Panc1 (cell line): ENCODE data around the gene CD2BP2. TPM values are rescaled to one million over a fixed set of nuclear protein-coding genes. Genes with fewer than 3 reads are reported as not detected.

Experiments used
- ATAC-seq: fragments of 200-7000 bp; cut with Tn5 transposase; 2 replicates; pipeline ENCODE4 v1.9.1; 2020; ENCODE audit warnings: mild to moderate bottlenecking, moderate library complexity
- BruUV-seq: library from RNA; stranded (reverse); fragments of 400-500 nt; replicated peaks from 2 replicates; lab custom pipeline; 2021; lab: Mats Ljungman, UMichigan
- CTCF ChIA-PET: fragments of 300-600 bp; sonication (Branson Sonifier 250); formaldehyde crosslinking; loops from one replicate; lab custom pipeline; 2022; ENCODE audit warnings: antibody characterized with exemption; lab: Charles Lee
- POLR2A ChIA-PET: fragments of 300-600 bp; sonication (Branson Sonifier 250); formaldehyde crosslinking; loops from one replicate; lab custom pipeline; 2022; ENCODE audit warnings: antibody characterized with exemption; lab: Charles Lee
- DNase-seq: peaks from one replicate; pipeline ENCODE4 v3.0.0-alpha.2; 2010; ENCODE audit warnings: low read depth, low spot score
- H3K27ac ChIP-seq: 2 replicates; pipeline ENCODE4 v1.5.1; 2011; ENCODE audit warnings: mild to moderate bottlenecking, low read length, inconsistent platforms
- H3K27me3 ChIP-seq: fragments of 200-500 bp; sonication (Bioruptor generic); 2 replicates; pipeline ENCODE4 v1.6.0; 2014; ENCODE audit warnings: low read length, inconsistent platforms; ENCODE audit not compliant: control insufficient read depth, insufficient read depth
- H3K36me3 ChIP-seq: fragments of 200-500 bp; sonication (Bioruptor generic); 2 replicates; pipeline ENCODE4 v1.5.1; 2014; ENCODE audit warnings: inconsistent platforms, mild to moderate bottlenecking, low read length, moderate library complexity; ENCODE audit not compliant: control insufficient read depth, insufficient read depth
- H3K4me1 ChIP-seq: 2 replicates; pipeline ENCODE4 v1.5.1; 2011; ENCODE audit warnings: inconsistent platforms, mild to moderate bottlenecking, low read length, moderate library complexity; ENCODE audit not compliant: control insufficient read depth, insufficient read depth
- H3K4me3 ChIP-seq, 2 experiments: 2 replicates each; pipeline ENCODE4 v1.5.1; 2011 to 2012; ENCODE audit warnings: low read depth in 2 of 2, low read length in 2 of 2, mild to moderate bottlenecking in 2 of 2, inconsistent platforms in 1 of 2, moderate library complexity in 1 of 2
- H3K9me3 ChIP-seq: fragments of 200-500 bp; sonication (Bioruptor generic); 2 replicates; pipeline ENCODE4 v1.5.1; 2014; ENCODE audit warnings: low read depth, mild to moderate bottlenecking, inconsistent platforms, low read length, moderate library complexity; ENCODE audit not compliant: control insufficient read depth, insufficient read depth
- CTCF ChIP-seq: fragments of 450-650 bp; IDR thresholded peaks from 2 replicates; pipeline ENCODE4 v1.5.1; 2017; ENCODE audit warnings: mild to moderate bottlenecking
- POLR2AphosphoS5 ChIP-seq: IDR thresholded peaks from 2 replicates; pipeline ENCODE4 v1.6.1; 2012; ENCODE audit warnings: mild to moderate bottlenecking, low read depth, low read length, moderate library complexity
- REST ChIP-seq, 2 experiments: IDR thresholded peaks; 2 replicates each; pipeline ENCODE4 v1.6.1; 2011 to 2012; ENCODE audit warnings: low read depth in 2 of 2, control low read depth in 1 of 2, low read length in 1 of 2, mild to moderate bottlenecking in 1 of 2, moderate library complexity in 1 of 2; ENCODE audit not compliant: insufficient read depth in 1 of 2
- SIN3A ChIP-seq: IDR thresholded peaks from 2 replicates; pipeline ENCODE4 v1.6.1; 2012; ENCODE audit warnings: low read depth, mild to moderate bottlenecking, low read length, moderate library complexity, borderline replicate concordance; ENCODE audit not compliant: insufficient read depth
- TCF7L2 ChIP-seq: IDR thresholded peaks from 2 replicates; pipeline ENCODE4 v1.6.1; 2011; ENCODE audit warnings: mild to moderate bottlenecking, low read depth, low read length, inconsistent platforms
- in situ Hi-C: cut with HindIII; loops from 2 replicates; pipeline ENCODE4 v1.10.0; 2016; ENCODE audit warnings: low sequenced_read_pairs, low pct_unique_long_range_greater_than_20kb
- intact Hi-C: fragments of 100-400 bp; cut with micrococcal nuclease; formaldehyde crosslinking; loops from one replicate; pipeline ENCODE4 v1.10.0; 2022; ENCODE audit not compliant: unreplicated experiment
- total RNA-seq: library from RNA; stranded (reverse); gene quantifications from one replicate; pipeline ENCODE4 v1.2.1, GENCODE V29; 2021; ENCODE audit not compliant: unreplicated experiment

The CD2BP2 gene
- total RNA-seq, 1 experiment from 2014 or later = 90.7 TPM

- no peaks in the 10 kb centered on the region for H3K27me3 ChIP-seq
- no TSS peak for BruUV-seq
- ATAC-seq (no peak), DNase-seq (no peak)
- intact Hi-C loops = no loop called here
- CTCF ChIA-PET = interaction anchor here (0.6 kb wide), 1 partner anchor 266 kb away, joined by 5 read pairs; the partner anchor contains the start of gene GDPD3
- in situ Hi-C loops = no loop called here
- H3K4me1 ChIP-seq = peaks cover 7% of the 10 kb centered on the region
- POLR2A ChIA-PET = no interaction called here
- no peaks in the 10 kb centered on the region; the same call in 1 of the 2 replicates for H3K36me3 ChIP-seq
- H3K9me3 ChIP-seq = no peaks in the 10 kb centered on the region
- H3K27ac ChIP-seq = peak overlapping the region; percentile 46; the same call in 1 of the 2 replicates
- TF ChIP-seq CTCF = no peak
- TF ChIP-seq TCF7L2 = no peak
- TF ChIP-seq POLR2AphosphoS5 = no peak
- no peak for TF ChIP-seq SIN3A
- no peak for TF ChIP-seq REST (IDR thresholded peaks at IDR 0.05; ENCODE audit: insufficient read depth in 1 of 2, low read depth in 2 of 2, low read length in 1 of 2)
- peak overlapping the region; percentile 89 to 96 for H3K4me3 ChIP-seq
Observed at GRCh38 chr16:30379158-30379783, 24.2 kb upstream of the CD2BP2 start.

- 0 out of 2 replicates have a peak, but pooled peaks have one; percentile 37 for TF ChIP-seq SIN3A
- peak; percentile 59; the same call in 1 of the 2 replicates for TF ChIP-seq POLR2AphosphoS5
- TF ChIP-seq REST (IDR thresholded peaks at IDR 0.05; ENCODE audit: insufficient read depth in 1 of 2, low read depth in 2 of 2, low read length in 1 of 2) = 0 out of 4 replicates have a peak, but pooled peaks of 1 of the 2 experiments have one; percentile 34
- no peak for TF ChIP-seq TCF7L2
- TF ChIP-seq CTCF = no peak
- ATAC-seq = peak; percentile 96
- Histone ChIP-seq H3K27ac (peak overlapping the region; percentile 90), H3K27me3 (no peaks in the 10 kb centered on the region), H3K4me1 (peaks cover 7% of the 10 kb centered on the region), H3K36me3 (no peaks in the 10 kb centered on the region; the same call in 1 of the 2 replicates), H3K4me3 (peak overlapping the region; percentile 89 to 96), H3K9me3 (no peaks in the 10 kb centered on the region)
- DNase-seq = no peak
- intact Hi-C loops (no loop called here), in situ Hi-C loops (no loop called here)
- POLR2A ChIA-PET = interaction anchor here (0.6 to 0.7 kb wide), 5 partner anchors 9 to 1335 kb away, joined by 3 to 10 read pairs (median 5); a partner anchor contains a TSS
- BruUV-seq = no TSS peak
- CTCF ChIA-PET = interaction anchor here (0.6 to 0.8 kb wide), 3 partner anchors 29 to 265 kb away, joined by 4 to 5 read pairs (median 4); partner anchors contain the start of gene GDPD3
Observed at GRCh38 chr16:30378236-30379157, 23.4 kb upstream of the CD2BP2 start.
